Esophagus squamous epithelium (tissue), 4 donors: Measurements from ENCODE around the gene ARHGDIA.

Experiments used
- CTCF ChIP-seq, 6 experiments: fragments of 450-650 bp in 4 of 6; fragments of 200-600 bp in 2 of 6; sonication (generic) in 2 of 6; IDR thresholded peaks; one replicate each; pipeline ENCODE4 v1.5.1; 2016 to 2019; ENCODE audit warnings: antibody characterized with exemption in 6 of 6, mild to moderate bottlenecking in 4 of 6, moderate library complexity in 4 of 6
- POLR2A ChIP-seq, 4 donors: fragments of 450-650 bp; IDR thresholded peaks; one replicate each; pipeline ENCODE4 v1.6.1; 2017; ENCODE audit warnings: antibody characterized with exemption in 4 of 4, mild to moderate bottlenecking in 4 of 4, moderate library complexity in 3 of 4

- TF ChIP-seq POLR2A (IDR thresholded peaks at IDR 0.05) (no peak), CTCF (IDR thresholded peaks at IDR 0.05) (no peak)
Measured at GRCh38 chr17:81905993-81906392, 34.9 kb upstream of the ARHGDIA start.
